Pulmonary artery endothelial cell (primary cell): Measurements from ENCODE around the gene TNFSF9. TPM values are rescaled to one million over a fixed set of nuclear protein-coding genes. Genes with fewer than 3 reads are reported as not detected.
"Not testable (repeated sequence)": the region's sequence is repeated elsewhere in the genome, so short reads cannot be mapped to it uniquely, and the experiment has no call there.

Experiments used
- DNase-seq: peaks from one replicate; pipeline ENCODE4 v3.0.0-alpha.2; 2011; ENCODE audit warnings: low read depth, low spot score
- total RNA-seq: library from RNA; depleted of rRNA; stranded (reverse); fragments of >200 nt; gene quantifications from 2 replicates; pipeline ENCODE4 v1.2.3, GENCODE V29; 2014

The TNFSF9 gene
- total RNA-seq, 1 donor from 2014 or later = 0.40 TPM

GRCh38 chr19:6572217-6572616, 41.4 kb downstream of the TNFSF9 start:
- DNase-seq = no peak

- DNase-seq = no peak
Measured at GRCh38 chr19:6573350-6573749, 42.5 kb downstream of the TNFSF9 start.

GRCh38 chr19:6576869-6577475, 46.1 kb downstream of the TNFSF9 start:
- DNase-seq = no peak

GRCh38 chr19:6577476-6578125, 46.8 kb downstream of the TNFSF9 start:
- DNase-seq = no peak

- DNase-seq = no peak
Measured at GRCh38 chr19:6579450-6580178, 48.8 kb downstream of the TNFSF9 start.

GRCh38 chr19:6580313-6580712, 49.5 kb downstream of the TNFSF9 start:
- DNase-seq = no peak

- DNase-seq = not testable (repeated sequence)
Measured at GRCh38 chr19:6582515-6583484, 52.0 kb downstream of the TNFSF9 start.

Other genes with a start within 250 kb of the TNFSF9 start
- gene ACER1, start 197.4 kb upstream of the TNFSF9 start, total RNA-seq = not detected in 2 replicates
- gene CLPP, start 169.5 kb upstream of the TNFSF9 start, total RNA-seq = 66.8 and 68.6 TPM in 2 replicates
- 15.8 and 26.6 TPM in 2 replicates for gene ALKBH7, start 158.2 kb upstream of the TNFSF9 start, total RNA-seq
- 0.73 and 1.3 TPM in 2 replicates for gene PSPN, start 155.1 kb upstream of the TNFSF9 start, total RNA-seq
- gene GTF2F1, start 137.9 kb upstream of the TNFSF9 start, total RNA-seq = 56.8 and 65.9 TPM in 2 replicates
- 152 and 168 TPM in 2 replicates for gene KHSRP, start 106.2 kb upstream of the TNFSF9 start, total RNA-seq
- 0.07 TPM in 1 of 2 replicates, not detected in the other for gene SLC25A41, start 97.3 kb upstream of the TNFSF9 start, total RNA-seq
- gene SLC25A23, start 71.2 kb upstream of the TNFSF9 start, total RNA-seq = 24.1 and 32.5 TPM in 2 replicates
- 0.11 and 0.13 TPM in 2 replicates for gene CRB3, start 66.8 kb upstream of the TNFSF9 start, total RNA-seq
- not detected in 2 replicates for gene DENND1C, start 49.2 kb upstream of the TNFSF9 start, total RNA-seq
- gene TUBB4A, start 28.7 kb upstream of the TNFSF9 start, total RNA-seq = 0.26 TPM in 1 of 2 replicates, not detected in the other
- gene CD70, start 60.1 kb downstream of the TNFSF9 start, total RNA-seq = not detected in 2 replicates
- not detected in 2 replicates for gene TNFSF14, start 139.1 kb downstream of the TNFSF9 start, total RNA-seq
- under 0.01 and 0.28 TPM in 2 replicates for gene C3, start 189.6 kb downstream of the TNFSF9 start, total RNA-seq
- 44.4 and 49.9 TPM in 2 replicates for gene GPR108, start 206.6 kb downstream of the TNFSF9 start, total RNA-seq
- gene TRIP10, start 208.7 kb downstream of the TNFSF9 start, total RNA-seq = 50.5 and 52.7 TPM in 2 replicates
- gene SH2D3A, start 236.4 kb downstream of the TNFSF9 start, total RNA-seq = 0.04 and 0.20 TPM in 2 replicates
- gene VAV1, start 241.7 kb downstream of the TNFSF9 start, total RNA-seq = 0.07 TPM in 1 of 2 replicates, not detected in the other